Measurements from ENCODE around the gene ZNF577. TPM values are rescaled to one million over a fixed set of nuclear protein-coding genes. Genes with fewer than 3 reads are reported as not detected.

The ZNF577 gene
- total RNA-seq, 1 donor: 10.5 TPM

DNA sequence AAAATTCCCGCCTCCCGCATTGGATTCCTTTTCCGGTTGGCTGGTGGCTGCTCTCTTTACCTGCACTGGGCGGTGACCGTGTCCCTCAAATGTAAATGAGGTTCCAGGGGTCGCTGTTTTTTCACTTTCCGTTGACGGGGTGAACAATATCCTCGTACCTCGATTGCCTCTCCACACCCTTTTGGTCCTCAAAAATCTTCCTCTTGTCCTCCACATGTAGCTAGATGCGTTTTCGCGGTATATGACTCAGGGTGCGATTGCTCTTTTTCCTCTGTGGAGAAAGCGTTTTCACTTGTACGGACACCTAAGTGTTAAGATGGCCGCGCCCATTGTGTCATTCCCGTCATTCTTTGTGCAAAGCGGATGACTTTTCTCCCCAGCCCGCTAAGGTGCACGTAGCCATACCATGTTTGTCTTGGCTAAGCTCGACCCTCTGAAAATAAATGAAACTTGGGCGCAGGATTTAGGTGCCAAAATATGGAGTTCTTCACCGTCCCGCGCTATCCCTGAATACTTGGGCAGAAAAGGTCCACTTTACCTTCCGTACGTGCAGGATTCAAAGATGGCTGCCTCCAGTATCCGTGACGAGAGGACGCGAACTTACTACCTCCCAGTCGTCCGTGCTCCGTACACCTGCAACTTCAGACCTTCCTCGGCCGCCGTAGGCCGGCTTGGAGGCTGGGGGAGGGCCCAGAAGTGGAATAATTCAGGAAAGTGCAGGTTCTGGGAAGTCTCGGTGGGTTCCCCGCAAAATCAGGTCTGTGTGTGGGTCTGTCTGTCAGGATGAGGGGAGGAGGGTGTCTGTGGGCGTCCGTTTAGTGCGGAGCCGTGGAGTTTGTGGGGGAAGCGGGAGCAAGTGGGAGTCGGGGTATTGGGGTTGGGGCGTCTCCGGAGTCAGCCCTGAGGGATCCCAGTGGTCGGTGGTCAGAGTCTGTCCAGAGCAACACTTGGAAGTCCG is 39.3 kb upstream of the ZNF577 start, which contains the start of gene ZNF613:
Gene ZNF613 (plus strand): TSS at position 689 of the 958 bp plus-strand sequence. CDS start 8,749 bp downstream, outside the sequence.
- Histone ChIP-seq H3K4me2 (ENCODE audit: insufficient read depth, low read length) (peak within 1 kb of the TSS; percentile 82), H3K79me2 (ENCODE audit: insufficient read depth, low read length) (peaks cover 13% of the 10 kb centered on the region), H3K27me3 (ENCODE audit: insufficient read depth, low read length) (no peaks in the 10 kb centered on the region), H3K4me1 (ENCODE audit: insufficient read depth, low read length) (peaks cover 7% of the 10 kb centered on the region), H2AFZ (ENCODE audit: low read length) (peak within 1 kb of the TSS; percentile 91), H3K36me3 (ENCODE audit: insufficient read depth, low read length) (peaks cover 15% of the 10 kb centered on the region), H4K20me1 (ENCODE audit: insufficient read depth, low read length) (no peaks in the 10 kb centered on the region), H3K4me3 (ENCODE audit: insufficient read depth, low read length) (peak within 1 kb of the TSS; percentile 95), H3K9me3 (ENCODE audit: low read depth, low read length) (peaks cover 9% of the 10 kb centered on the region), H3K27ac (ENCODE audit: low read depth, low read length) (peak within 1 kb of the TSS; percentile 35)
- TF ChIP-seq, protein P1, sequence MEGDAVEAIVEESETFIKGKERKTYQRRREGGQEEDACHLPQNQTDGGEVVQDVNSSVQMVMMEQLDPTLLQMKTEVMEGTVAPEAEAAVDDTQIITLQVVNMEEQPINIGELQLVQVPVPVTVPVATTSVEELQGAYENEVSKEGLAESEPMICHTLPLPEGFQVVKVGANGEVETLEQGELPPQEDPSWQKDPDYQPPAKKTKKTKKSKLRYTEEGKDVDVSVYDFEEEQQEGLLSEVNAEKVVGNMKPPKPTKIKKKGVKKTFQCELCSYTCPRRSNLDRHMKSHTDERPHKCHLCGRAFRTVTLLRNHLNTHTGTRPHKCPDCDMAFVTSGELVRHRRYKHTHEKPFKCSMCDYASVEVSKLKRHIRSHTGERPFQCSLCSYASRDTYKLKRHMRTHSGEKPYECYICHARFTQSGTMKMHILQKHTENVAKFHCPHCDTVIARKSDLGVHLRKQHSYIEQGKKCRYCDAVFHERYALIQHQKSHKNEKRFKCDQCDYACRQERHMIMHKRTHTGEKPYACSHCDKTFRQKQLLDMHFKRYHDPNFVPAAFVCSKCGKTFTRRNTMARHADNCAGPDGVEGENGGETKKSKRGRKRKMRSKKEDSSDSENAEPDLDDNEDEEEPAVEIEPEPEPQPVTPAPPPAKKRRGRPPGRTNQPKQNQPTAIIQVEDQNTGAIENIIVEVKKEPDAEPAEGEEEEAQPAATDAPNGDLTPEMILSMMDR (IDR thresholded peaks at IDR 0.05; ENCODE audit: extremely low read depth, low read depth, low read length): peak; percentile 27
- DNase-seq (ENCODE audit: insufficient read length, low spot score, missing footprints): peak; percentile 89

DNA sequence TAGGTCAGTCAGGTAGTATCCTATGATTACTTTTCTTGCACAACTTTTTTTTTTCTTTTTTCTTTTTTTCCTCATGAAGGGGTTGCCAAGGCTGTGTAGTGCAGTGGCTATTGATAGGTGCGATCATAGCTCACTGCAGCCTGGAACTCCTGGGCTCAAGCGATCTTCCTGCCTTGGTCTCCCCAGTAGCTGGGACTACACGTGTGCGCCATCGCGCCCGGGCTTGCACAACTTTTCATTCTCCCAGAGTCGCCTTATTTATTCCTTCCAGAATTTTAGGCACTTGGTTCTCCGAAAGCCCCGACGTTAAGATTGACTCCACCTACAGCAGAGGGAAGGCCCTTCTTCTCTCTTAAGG is 38.7 kb upstream of the ZNF577 start:
- H3K9me3 ChIP-seq (ENCODE audit: low read depth, low read length): peaks cover 13% of the 10 kb centered on the region
- peaks cover 13% of the 10 kb centered on the region for H3K79me2 ChIP-seq (ENCODE audit: insufficient read depth, low read length)
- H3K36me3 ChIP-seq (ENCODE audit: insufficient read depth, low read length): peaks cover 9% of the 10 kb centered on the region
- H2AFZ ChIP-seq (ENCODE audit: low read length): peak overlapping the region; percentile 91
- H4K20me1 ChIP-seq (ENCODE audit: insufficient read depth, low read length): no peaks in the 10 kb centered on the region
- DNase-seq (ENCODE audit: insufficient read length, low spot score, missing footprints): no peak
- no peaks in the 10 kb centered on the region for H3K27me3 ChIP-seq (ENCODE audit: insufficient read depth, low read length)
- TF ChIP-seq, protein P1 (IDR thresholded peaks at IDR 0.05; ENCODE audit: extremely low read depth, low read depth, low read length): no peak
- H3K4me1 ChIP-seq (ENCODE audit: insufficient read depth, low read length): peaks cover 7% of the 10 kb centered on the region
- peak overlapping the region; percentile 82 for H3K4me2 ChIP-seq (ENCODE audit: insufficient read depth, low read length)
- peak overlapping the region; percentile 95 for H3K4me3 ChIP-seq (ENCODE audit: insufficient read depth, low read length)
- no peak overlapping the region for H3K27ac ChIP-seq (ENCODE audit: low read depth, low read length)

DNA sequence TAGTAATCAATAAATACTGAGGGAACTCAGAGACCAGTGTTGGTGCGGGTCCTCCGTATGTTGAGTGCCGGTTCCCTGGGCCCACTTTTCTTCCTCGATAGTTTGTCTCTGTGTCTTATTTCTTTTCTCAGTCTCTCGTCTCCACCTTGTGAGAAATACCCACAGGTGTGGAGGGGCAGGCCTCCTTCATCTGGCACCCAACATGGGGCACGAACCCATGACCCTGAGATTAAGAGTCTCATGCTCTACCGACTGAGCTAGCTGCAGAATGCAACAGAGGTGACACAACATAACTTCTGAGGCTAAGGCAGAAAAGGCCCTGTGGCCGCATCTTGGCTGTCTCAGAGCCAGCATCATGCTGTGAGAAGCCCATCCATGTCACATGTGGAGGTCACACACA is 34.2 kb upstream of the ZNF577 start:
- Histone ChIP-seq H3K4me3 (ENCODE audit: insufficient read depth, low read length) (no peak overlapping the region), H3K79me2 (ENCODE audit: insufficient read depth, low read length) (no peaks in the 10 kb centered on the region), H2AFZ (ENCODE audit: low read length) (no peak overlapping the region), H3K27ac (ENCODE audit: low read depth, low read length) (no peak overlapping the region), H3K27me3 (ENCODE audit: insufficient read depth, low read length) (no peaks in the 10 kb centered on the region), H3K4me1 (ENCODE audit: insufficient read depth, low read length) (peaks cover 4% of the 10 kb centered on the region), H3K36me3 (ENCODE audit: insufficient read depth, low read length) (no peaks in the 10 kb centered on the region), H3K9me3 (ENCODE audit: low read depth, low read length) (peaks cover 19% of the 10 kb centered on the region), H4K20me1 (ENCODE audit: insufficient read depth, low read length) (no peaks in the 10 kb centered on the region), H3K4me2 (ENCODE audit: insufficient read depth, low read length) (no peak overlapping the region)
- DNase-seq (ENCODE audit: insufficient read length, low spot score, missing footprints): no peak
- TF ChIP-seq, protein P1 (IDR thresholded peaks at IDR 0.05; ENCODE audit: extremely low read depth, low read depth, low read length): no peak

DNA sequence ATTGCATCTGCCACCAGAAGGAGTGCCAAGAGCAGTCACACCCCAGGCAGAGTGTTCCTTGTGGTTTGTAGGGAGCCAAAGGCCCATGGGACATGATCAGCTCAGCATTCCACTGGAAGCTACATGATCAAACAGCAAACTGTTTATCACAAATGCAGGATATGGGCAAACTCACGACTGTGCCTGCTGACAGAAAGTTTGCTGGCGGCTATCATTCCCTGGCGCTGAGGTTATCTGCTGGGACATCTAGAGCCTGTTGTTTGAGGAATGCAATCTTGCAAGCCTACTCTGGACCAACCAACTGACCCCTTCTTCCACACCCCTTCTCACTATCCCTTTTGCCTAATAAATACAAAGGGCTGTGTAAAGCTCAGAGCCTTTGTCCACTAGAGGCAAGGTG is 31.9 kb upstream of the ZNF577 start:
- Histone ChIP-seq H3K4me1 (ENCODE audit: insufficient read depth, low read length) (no peaks in the 10 kb centered on the region), H3K79me2 (ENCODE audit: insufficient read depth, low read length) (no peaks in the 10 kb centered on the region), H3K4me2 (ENCODE audit: insufficient read depth, low read length) (no peak overlapping the region), H3K9me3 (ENCODE audit: low read depth, low read length) (peaks cover 29% of the 10 kb centered on the region), H4K20me1 (ENCODE audit: insufficient read depth, low read length) (no peaks in the 10 kb centered on the region), H3K27ac (ENCODE audit: low read depth, low read length) (no peak overlapping the region), H3K4me3 (ENCODE audit: insufficient read depth, low read length) (no peak overlapping the region), H2AFZ (ENCODE audit: low read length) (no peak overlapping the region), H3K27me3 (ENCODE audit: insufficient read depth, low read length) (no peaks in the 10 kb centered on the region), H3K36me3 (ENCODE audit: insufficient read depth, low read length) (no peaks in the 10 kb centered on the region)
- DNase-seq (ENCODE audit: insufficient read length, low spot score, missing footprints): no peak
- TF ChIP-seq, protein P1 (IDR thresholded peaks at IDR 0.05; ENCODE audit: extremely low read depth, low read depth, low read length): no peak

All from osteoblast (primary cell).